Measurements from ENCODE around the gene TM9SF4. TPM values are rescaled to one million over a fixed set of nuclear protein-coding genes. Genes with fewer than 3 reads are reported as not detected.

TM9SF4 gene
- total RNA-seq, 4 donors from 2014 or later = 17.2 to 24.8 (median 22.1) TPM

GRCh38 chr20:32111753-32112152, 2.2 kb downstream of the TM9SF4 start:
- TF ChIP-seq CTCF (IDR thresholded peaks at IDR 0.05; ENCODE audit: low read depth) = no peak

GRCh38 chr20:32112841-32113240, 3.3 kb downstream of the TM9SF4 start:
- TF ChIP-seq CTCF (IDR thresholded peaks at IDR 0.05; ENCODE audit: low read depth) = no peak

- no peak for TF ChIP-seq CTCF (IDR thresholded peaks at IDR 0.05; ENCODE audit: low read depth)
These were observed 4.2 kb downstream of the TM9SF4 start for GRCh38 chr20:32113591-32114260.

DNA sequence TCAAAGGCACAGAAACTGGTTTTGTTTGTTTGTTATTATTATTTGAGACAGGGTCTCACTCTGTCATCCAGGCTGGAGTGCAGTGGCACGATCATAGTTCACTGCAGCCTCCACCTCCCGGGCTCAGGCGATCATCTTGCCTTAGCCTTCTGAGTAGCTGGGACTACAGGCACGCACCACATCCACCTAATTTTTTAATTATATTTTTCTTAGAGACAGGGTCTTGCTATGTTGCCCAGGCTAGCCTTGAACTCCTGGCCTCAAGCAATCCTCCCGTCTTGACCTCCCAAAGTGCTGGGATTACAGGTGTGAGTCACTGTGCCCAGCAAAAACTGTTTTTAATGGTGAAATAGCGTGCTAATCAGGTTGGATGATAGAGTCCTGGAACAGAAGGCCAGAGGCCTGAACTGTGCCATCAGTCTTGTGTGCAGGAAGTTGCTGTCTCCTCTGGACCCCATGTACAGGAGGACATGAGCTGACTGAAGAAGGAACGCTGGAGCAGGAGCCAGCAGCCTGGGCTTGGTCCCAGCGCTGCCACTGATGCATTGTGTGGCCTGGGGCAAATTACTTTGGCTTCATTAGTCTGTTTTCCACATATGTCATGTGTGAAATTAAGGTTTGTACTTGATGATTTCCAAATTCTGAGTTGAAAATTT, 4.9 kb downstream of the TM9SF4 start:
- TF ChIP-seq CTCF (IDR thresholded peaks at IDR 0.05; ENCODE audit: low read depth) = no peak

GRCh38 chr20:32115211-32115767, 5.8 kb downstream of the TM9SF4 start:
- TF ChIP-seq CTCF (IDR thresholded peaks at IDR 0.05; ENCODE audit: low read depth) = no peak

DNA sequence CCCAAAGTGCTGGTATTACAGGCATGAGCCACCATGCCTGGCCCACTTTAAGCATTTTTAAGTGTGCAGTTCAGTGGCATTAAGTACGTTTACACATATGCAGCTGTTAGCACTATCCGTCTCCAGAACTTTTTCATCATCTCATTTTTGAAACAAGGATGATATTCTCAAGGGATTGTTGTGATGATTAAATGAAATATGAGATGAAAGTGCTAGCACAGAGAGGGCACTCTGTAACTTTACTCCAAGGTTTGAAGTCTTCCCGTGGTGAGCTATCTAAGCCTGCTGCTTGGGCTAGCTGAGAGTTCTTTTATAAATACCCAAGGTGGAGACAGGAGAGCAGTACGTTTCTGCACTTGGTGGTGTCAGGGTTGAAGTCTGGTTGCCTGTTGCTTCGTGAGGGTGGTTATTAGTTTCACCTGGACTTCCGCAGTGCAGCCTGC, 6.6 kb downstream of the TM9SF4 start:
- no peak for TF ChIP-seq CTCF (IDR thresholded peaks at IDR 0.05; ENCODE audit: low read depth)

DNA sequence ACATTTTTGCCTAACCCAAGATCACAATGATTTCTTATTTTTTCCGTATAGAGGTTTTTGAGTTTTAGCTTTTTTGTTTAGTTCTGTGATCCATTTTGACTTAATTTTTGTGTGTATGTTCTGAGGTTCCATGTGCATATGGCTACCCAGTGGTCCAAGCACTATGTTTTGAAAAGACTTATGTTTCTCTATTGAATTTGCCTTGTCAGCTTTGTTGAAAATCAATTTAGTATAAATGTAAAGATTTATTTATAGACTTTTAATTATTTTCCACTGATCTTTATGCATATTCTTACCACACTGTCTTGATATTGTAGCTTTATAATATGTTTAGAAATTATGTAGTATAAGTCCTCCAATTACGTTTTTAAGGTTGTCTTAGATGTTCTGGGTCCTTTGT, 10.2 kb downstream of the TM9SF4 start:
- TF ChIP-seq CTCF (IDR thresholded peaks at IDR 0.05; ENCODE audit: low read depth) = no peak

Measured in subcutaneous adipose tissue (tissue), 4 donors.